Measurements from ENCODE around the gene ANKMY2. TPM values are rescaled to one million over a fixed set of nuclear protein-coding genes. Genes with fewer than 3 reads are reported as not detected.

Gene ANKMY2
- total RNA-seq, 3 donors from 2014 or later (not counting 1 experiment from before 2014, with no cell fraction given), result 15.5 to 21.4 (median 19.4) TPM

DNA sequence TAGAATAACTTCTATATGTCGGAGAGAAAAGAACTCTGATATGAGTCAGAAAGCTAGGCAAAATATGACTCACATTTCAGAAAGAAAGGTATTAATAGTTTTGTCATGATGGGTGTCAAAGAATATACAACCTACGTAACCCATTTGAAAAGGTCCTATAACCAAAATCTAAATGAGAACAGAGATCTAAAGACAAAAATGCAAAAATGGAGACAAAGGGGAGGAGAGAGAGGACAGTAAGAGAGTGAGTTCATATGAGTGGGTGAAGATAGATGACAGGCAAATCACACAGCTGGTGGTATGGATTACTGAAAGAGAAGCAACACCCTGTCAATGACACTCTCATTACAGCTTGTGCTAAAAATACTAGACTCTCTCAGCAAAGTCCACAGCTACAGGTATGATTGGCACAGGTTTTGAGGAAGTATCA is 25.6 kb downstream of the ANKMY2 start:
- Histone ChIP-seq H3K9me3 (ENCODE audit: control insufficient read depth, insufficient read depth, low read length) (no peaks in the 10 kb centered on the region), H3K27me3 (ENCODE audit: control insufficient read depth, insufficient read depth, low read length) (no peaks in the 10 kb centered on the region), H3K36me3 (ENCODE audit: control insufficient read depth, insufficient read depth, low read length) (peaks cover 48% of the 10 kb centered on the region), H3K4me1 (ENCODE audit: control insufficient read depth, insufficient read depth, low read length) (no peaks in the 10 kb centered on the region), H3K4me3 (ENCODE audit: low read length) (no peak overlapping the region), H3K27ac (ENCODE audit: low read length) (no peak overlapping the region)
- intact Hi-C loops (cut with micrococcal nuclease), result no loop called here
- ATAC-seq, result peak in 1 of 3 donors; percentile 35
- H3K36me3 Mint-ChIP-seq, result peaks cover 7% of the 10 kb centered on the region
- H3K27ac Mint-ChIP-seq, result no peak overlapping the region
- H3K4me3 Mint-ChIP-seq, result no peak overlapping the region
- WGBS (ENCODE audit: insufficient coverage), result 78% methylated on average over 1 of the region's 2 CpGs
- H3K27me3 Mint-ChIP-seq (ENCODE audit: low read depth in 2 of 2), result no peaks in the 10 kb centered on the region
- no peak for DNase-seq
- no peaks in the 10 kb centered on the region for H3K9me3 Mint-ChIP-seq
- TF ChIP-seq, protein P1, sequence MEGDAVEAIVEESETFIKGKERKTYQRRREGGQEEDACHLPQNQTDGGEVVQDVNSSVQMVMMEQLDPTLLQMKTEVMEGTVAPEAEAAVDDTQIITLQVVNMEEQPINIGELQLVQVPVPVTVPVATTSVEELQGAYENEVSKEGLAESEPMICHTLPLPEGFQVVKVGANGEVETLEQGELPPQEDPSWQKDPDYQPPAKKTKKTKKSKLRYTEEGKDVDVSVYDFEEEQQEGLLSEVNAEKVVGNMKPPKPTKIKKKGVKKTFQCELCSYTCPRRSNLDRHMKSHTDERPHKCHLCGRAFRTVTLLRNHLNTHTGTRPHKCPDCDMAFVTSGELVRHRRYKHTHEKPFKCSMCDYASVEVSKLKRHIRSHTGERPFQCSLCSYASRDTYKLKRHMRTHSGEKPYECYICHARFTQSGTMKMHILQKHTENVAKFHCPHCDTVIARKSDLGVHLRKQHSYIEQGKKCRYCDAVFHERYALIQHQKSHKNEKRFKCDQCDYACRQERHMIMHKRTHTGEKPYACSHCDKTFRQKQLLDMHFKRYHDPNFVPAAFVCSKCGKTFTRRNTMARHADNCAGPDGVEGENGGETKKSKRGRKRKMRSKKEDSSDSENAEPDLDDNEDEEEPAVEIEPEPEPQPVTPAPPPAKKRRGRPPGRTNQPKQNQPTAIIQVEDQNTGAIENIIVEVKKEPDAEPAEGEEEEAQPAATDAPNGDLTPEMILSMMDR (IDR thresholded peaks at IDR 0.05), result no peak
- H3K4me1 Mint-ChIP-seq, result peaks cover 0 to 6% of the 10 kb centered on the region in 2 donors

DNA sequence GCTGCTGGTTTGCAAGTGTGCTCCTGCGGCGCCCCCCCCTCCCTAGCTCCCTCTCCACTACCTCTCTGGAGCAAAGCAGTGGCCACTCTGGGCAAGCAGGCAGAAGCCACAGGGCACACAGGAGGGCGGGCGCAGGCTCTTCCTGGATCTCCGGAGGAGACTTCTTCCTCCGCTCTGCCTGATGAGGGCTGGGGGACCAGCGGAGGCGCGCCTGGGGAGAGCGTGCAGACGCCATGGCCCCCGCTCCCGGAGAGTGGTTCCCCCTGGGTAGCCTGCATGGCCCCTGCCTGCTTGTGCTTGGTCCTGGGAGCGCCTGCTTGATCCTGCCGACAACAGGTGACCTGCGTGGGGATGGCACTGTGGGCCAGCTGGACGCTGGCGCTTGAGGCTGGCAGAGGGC is 29.0 kb downstream of the ANKMY2 start:
- H3K9me3 ChIP-seq (ENCODE audit: control insufficient read depth, insufficient read depth, low read length), result no peaks in the 10 kb centered on the region
- intact Hi-C loops (cut with micrococcal nuclease), result no loop called here
- no peaks in the 10 kb centered on the region for H3K27me3 ChIP-seq (ENCODE audit: control insufficient read depth, insufficient read depth, low read length)
- Mint-ChIP-seq H3K9me3 (no peaks in the 10 kb centered on the region), H3K27ac (no peak overlapping the region), H3K4me1 (peaks cover 0 to 6% of the 10 kb centered on the region in 2 donors), H3K4me3 (no peak overlapping the region), H3K36me3 (peaks cover 7% of the 10 kb centered on the region), H3K27me3 (ENCODE audit: low read depth in 2 of 2) (no peaks in the 10 kb centered on the region)
- TF ChIP-seq, protein P1 (IDR thresholded peaks at IDR 0.05), result no peak
- DNase-seq, result no peak
- no peak overlapping the region for H3K4me3 ChIP-seq (ENCODE audit: low read length)
- whole genome bisulfite sequencing (ENCODE audit: insufficient coverage), result 92% methylated on average over 17 of the region's 18 CpGs
- no peaks in the 10 kb centered on the region for H3K4me1 ChIP-seq (ENCODE audit: control insufficient read depth, insufficient read depth, low read length)
- H3K27ac ChIP-seq (ENCODE audit: low read length), result no peak overlapping the region
- H3K36me3 ChIP-seq (ENCODE audit: control insufficient read depth, insufficient read depth, low read length), result peaks cover 44% of the 10 kb centered on the region
- ATAC-seq, result no peak

DNA sequence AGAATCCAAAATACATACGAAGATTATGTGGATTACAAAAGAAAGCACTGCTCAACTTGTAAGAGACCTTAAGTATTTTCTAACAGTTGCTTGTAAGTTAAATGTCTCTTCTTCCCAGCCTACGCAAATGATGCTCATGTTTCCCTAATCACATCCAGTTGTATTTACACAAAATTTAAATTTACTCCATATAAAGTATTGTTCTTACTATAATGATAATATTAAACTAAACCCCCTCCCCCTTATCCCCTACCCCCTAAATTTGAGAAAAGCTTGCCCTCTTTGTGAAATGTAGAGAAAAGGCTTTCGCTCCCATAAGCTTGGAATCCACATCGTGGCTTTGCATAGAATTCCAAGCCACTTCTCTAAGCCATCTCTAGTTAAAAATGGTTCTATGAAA is 29.4 kb downstream of the ANKMY2 start:
- TF ChIP-seq, protein P1 (IDR thresholded peaks at IDR 0.05), result no peak
- Histone ChIP-seq H3K4me3 (ENCODE audit: low read length) (no peak overlapping the region), H3K27me3 (ENCODE audit: control insufficient read depth, insufficient read depth, low read length) (no peaks in the 10 kb centered on the region), H3K4me1 (ENCODE audit: control insufficient read depth, insufficient read depth, low read length) (no peaks in the 10 kb centered on the region), H3K9me3 (ENCODE audit: control insufficient read depth, insufficient read depth, low read length) (no peaks in the 10 kb centered on the region), H3K36me3 (ENCODE audit: control insufficient read depth, insufficient read depth, low read length) (peaks cover 40% of the 10 kb centered on the region), H3K27ac (ENCODE audit: low read length) (no peak overlapping the region)
- ATAC-seq (no peak), DNase-seq (no peak)
- H3K4me1 Mint-ChIP-seq, result peaks cover 0 to 6% of the 10 kb centered on the region in 2 donors
- H3K9me3 Mint-ChIP-seq, result no peaks in the 10 kb centered on the region
- no peaks in the 10 kb centered on the region for H3K27me3 Mint-ChIP-seq (ENCODE audit: low read depth in 2 of 2)
- intact Hi-C loops (cut with micrococcal nuclease), result no loop called here
- WGBS (ENCODE audit: insufficient coverage), result 100% methylated on average over 2 of the region's 4 CpGs
- H3K36me3 Mint-ChIP-seq, result peaks cover 8% of the 10 kb centered on the region
- H3K27ac Mint-ChIP-seq, result no peak overlapping the region
- H3K4me3 Mint-ChIP-seq, result no peak overlapping the region

DNA sequence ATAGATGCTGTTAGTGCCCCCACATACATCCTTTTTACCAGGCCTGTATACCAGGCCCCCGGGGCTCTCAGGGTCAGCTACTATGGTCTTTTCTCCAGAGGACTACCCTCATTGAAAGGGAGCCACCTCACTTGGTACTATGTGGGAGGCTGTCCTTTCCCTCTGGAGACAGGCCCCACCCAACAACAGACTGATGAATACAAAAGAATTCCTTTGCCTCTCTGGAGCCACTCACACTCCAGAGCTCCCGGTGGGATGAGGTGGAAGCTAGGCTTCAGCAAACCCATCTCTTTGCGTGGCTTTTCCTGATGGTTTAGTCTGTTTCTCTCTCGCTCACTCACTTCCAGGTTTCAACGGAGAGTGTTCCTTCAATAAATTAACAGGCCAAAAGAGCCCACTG is 30.3 kb downstream of the ANKMY2 start:
- intact Hi-C loops (cut with micrococcal nuclease), result no loop called here
- Histone ChIP-seq H3K27me3 (ENCODE audit: control insufficient read depth, insufficient read depth, low read length) (no peaks in the 10 kb centered on the region), H3K4me1 (ENCODE audit: control insufficient read depth, insufficient read depth, low read length) (no peaks in the 10 kb centered on the region), H3K9me3 (ENCODE audit: control insufficient read depth, insufficient read depth, low read length) (no peaks in the 10 kb centered on the region), H3K27ac (ENCODE audit: low read length) (no peak overlapping the region), H3K36me3 (ENCODE audit: control insufficient read depth, insufficient read depth, low read length) (peaks cover 41% of the 10 kb centered on the region), H3K4me3 (ENCODE audit: low read length) (no peak overlapping the region)
- H3K9me3 Mint-ChIP-seq, result no peaks in the 10 kb centered on the region
- peaks cover 16% of the 10 kb centered on the region for H3K36me3 Mint-ChIP-seq
- no peak for DNase-seq
- H3K27me3 Mint-ChIP-seq (ENCODE audit: low read depth in 2 of 2), result no peaks in the 10 kb centered on the region
- no peak for ATAC-seq
- no peak overlapping the region for H3K4me3 Mint-ChIP-seq
- peaks cover 0 to 5% of the 10 kb centered on the region in 2 donors for H3K4me1 Mint-ChIP-seq
- no peak overlapping the region for H3K27ac Mint-ChIP-seq
- WGBS (ENCODE audit: insufficient coverage), result 100% methylated on average over 4 of the region's 5 CpGs
- TF ChIP-seq, protein P1 (IDR thresholded peaks at IDR 0.05), result no peak
